Stimulated activated CD8-positive, alpha-beta memory T cell treated with anti-CD3 and anti-CD28 coated beads, Interleukin-15, amount 100 ng/mL, for 24 hours (primary cell): ENCODE measurements around the gene RALGPS1.

Source experiments
- DNase-seq: peaks from one replicate; pipeline ENCODE4 v3.0.0-alpha.2; 2020; ENCODE audit warnings: low read depth

The RALGPS1 gene

DNA sequence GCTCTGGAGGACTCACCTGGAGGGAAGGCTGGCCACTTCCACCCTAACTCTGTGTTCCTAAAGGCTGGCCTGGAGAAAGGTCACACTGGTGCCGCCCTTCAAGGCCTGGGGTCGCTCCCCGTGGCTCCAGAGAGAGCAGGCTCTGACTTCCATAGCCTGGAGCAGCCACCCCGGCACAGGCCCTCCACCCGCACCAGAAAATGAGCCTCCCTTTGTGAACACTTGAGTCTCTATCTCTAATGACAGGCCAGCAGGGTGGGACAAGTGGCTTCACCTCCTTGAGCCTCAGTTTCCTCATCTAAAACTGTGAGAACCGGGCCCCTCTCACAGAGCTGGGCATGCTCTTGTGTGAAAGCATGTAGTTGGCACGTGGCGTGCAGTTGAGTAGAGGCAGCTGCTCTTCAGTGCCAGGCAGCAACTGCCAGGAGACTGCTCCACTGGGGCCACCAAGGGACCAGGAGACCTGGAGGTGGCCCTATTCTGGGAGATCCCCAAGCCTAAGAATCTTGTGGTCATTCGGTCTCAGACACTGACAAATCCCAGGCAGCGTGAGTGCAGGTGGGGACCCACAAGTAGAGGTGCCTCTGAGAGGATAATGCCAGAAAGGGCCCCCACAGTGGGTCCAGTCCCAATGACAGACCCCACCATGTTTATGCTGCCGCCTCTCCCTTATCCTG, 293.3 kb downstream of the RALGPS1 start:
- DNase-seq: no peak

- DNase-seq: no peak
Observed at GRCh38 chr9:127208416-127208815, 293.8 kb downstream of the RALGPS1 start.

GRCh38 chr9:127209220-127209619, 294.6 kb downstream of the RALGPS1 start:
- DNase-seq: no peak

- no peak for DNase-seq
Observed at GRCh38 chr9:127209948-127210640, 295.5 kb downstream of the RALGPS1 start.

- no peak for DNase-seq
Observed at GRCh38 chr9:127210851-127211730, 296.5 kb downstream of the RALGPS1 start.

DNA sequence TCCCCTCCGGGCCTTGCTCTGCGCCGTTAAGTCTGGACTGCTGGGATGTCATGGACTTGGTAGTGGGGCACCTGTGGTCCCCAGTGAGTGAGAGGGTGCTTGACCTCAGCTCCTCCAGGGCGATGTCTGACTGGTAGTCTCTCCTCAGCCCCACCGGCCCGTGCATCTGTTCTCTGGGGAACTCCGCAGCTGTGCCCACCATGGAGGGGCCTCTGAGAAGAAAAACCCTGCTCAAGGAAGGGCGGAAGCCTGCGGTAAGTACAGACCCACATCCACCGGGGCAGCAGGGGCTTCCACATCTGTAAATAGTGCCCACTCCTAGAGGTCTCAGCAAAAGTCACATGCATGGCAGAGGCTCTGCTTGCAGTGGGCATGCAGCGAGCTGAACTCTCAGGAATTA, 297.4 kb downstream of the RALGPS1 start:
- DNase-seq: no peak

GRCh38 chr9:127212453-127212852, 297.9 kb downstream of the RALGPS1 start:
- no peak for DNase-seq

GRCh38 chr9:127213859-127214258, 299.3 kb downstream of the RALGPS1 start:
- DNase-seq: no peak

- DNase-seq: no peak
Observed at GRCh38 chr9:127214421-127215267, 300.1 kb downstream of the RALGPS1 start.

- DNase-seq: no peak
Observed at GRCh38 chr9:127215268-127216209, 301.0 kb downstream of the RALGPS1 start.

DNA sequence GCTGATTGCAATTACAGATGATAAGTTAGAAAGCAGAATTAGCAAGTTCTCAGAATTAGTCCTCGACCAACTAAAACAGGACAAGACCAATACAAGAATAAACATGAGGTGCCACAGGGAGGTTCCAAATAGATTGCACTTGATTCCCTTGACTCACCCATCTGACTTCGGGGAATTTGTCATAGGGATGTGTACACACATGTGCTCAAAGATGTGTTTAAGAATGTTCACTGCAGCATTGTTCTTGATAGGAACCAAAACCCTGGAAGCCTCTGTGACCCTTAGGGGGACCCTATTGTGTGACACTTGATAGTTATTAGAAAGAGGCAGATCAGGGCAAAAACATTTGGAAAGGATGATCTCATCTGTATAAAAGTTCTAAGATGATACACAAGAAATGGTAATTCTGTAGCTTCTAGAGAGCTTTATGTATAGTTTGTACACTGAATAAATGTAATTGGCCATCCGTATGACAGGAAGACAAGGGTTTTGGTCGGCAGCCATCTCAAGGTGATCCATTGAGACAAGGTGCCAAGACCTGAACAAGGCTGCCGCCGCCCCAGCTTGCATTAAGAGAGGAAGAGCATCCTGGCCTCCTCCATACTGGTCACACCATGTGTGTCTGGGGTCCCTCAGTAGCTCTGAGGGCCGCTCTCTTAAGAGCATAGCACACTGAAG, 301.8 kb downstream of the RALGPS1 start:
- DNase-seq: no peak

DNA sequence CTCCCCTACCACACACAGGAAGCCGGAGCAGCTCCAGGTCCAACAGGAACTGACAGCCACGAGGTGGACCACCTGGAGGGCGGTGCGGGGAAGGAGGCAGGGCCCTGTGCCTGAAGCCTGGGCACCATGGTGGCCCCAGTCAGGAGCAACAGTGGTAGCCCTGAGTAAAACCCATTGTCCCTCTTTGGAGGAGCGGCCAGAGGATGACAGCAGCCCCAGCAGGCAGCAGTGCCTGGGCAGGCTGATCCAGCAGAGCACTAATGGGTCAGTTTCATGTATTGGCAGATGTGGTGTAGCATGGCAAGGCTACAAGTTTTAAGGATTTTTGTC, 302.3 kb downstream of the RALGPS1 start:
- DNase-seq: no peak

DNA sequence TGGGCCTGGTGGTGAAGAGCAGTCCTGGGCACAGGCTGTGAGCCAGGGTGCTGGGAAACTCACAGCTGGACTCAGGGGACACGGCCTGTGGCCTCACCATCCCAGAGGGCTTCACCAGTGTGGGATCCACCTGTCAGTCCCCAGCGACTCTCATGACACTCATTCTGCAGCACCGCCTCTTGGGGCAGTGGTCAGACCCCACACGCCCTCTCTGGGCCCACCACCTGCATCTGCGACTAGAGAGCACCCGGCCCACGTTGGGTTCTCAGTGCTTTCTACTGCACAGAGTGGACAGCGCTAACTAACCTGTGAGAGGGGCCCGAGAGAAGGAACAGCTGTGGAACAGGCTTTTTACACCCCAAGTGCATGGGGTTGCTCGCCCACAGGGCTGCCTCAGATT, 304.2 kb downstream of the RALGPS1 start:
- no peak for DNase-seq

DNA sequence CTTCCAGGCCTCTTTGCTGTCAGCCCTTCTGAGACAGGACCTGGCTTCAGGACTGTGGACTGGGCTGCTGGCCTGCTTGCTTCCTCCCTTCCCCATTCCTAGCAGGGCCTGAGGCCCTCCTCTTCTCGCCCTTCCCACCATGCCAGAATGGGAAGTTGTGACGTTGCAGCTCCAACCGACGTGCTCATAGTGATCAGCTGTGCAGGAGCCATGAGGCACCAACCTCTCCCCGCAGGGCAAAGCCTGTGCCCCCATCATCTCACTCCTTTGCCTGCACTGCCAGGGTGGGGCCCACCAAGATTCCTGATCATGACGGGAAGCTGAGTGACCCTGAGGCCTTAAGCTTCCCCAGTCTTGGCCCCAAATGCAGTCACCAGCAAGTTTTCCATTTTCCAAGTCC, 304.9 kb downstream of the RALGPS1 start:
- DNase-seq: no peak

DNA sequence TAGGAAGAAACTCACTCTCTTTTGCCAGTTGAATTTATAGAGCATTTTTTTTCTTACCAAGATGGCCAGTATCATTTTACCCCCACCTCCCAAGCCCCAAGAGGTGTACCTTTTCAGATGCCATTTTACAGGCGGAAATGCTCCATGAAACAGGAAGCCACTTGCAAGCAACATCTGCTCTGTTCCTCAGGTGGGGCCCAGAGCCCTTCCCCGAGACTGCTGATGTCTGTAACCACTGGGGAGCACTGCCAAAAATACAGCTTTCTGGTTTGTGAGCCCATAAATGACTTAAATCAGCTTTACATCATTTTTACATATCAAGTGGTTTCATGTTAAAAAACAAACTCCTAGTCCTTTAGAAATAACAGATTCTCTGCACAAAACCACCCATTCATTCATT, 307.1 kb downstream of the RALGPS1 start:
- no peak for DNase-seq

DNA sequence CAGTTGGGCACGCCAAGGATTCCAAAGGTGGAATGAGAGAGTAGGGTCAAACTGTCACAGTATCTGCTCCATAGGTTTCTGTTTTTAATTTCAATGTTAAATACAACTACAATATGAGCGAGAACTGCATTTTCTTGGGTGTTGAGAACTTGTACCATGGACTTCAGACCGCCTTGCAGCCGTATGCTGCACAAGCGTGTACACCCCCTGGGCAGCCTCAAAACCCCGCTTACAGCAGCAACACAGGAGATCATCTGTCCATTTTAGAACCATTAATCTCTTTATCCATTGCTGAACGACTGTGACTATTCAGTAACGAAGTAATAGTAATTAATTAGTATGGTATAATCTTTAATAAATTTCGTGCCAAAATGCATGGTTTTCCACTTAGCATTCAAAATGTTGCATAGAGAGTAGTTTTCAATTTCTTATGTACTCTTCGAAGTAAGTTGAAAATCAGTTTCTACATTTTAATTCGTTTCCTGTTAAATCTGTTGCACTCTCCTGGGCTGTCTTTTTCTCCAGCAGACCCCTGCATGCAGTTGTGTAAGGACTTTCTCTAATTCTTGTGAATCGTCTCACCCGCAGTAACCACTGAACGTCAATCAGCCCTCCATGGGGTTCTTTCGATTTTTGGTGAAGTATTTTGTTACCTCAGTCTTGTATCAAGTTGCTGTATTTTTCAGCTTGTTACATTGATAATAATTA, 308.0 kb downstream of the RALGPS1 start:
- no peak for DNase-seq

- DNase-seq: no peak
Observed at GRCh38 chr9:127223266-127223665, 308.7 kb downstream of the RALGPS1 start.

GRCh38 chr9:127223810-127224177, 309.2 kb downstream of the RALGPS1 start:
- no peak for DNase-seq

DNA sequence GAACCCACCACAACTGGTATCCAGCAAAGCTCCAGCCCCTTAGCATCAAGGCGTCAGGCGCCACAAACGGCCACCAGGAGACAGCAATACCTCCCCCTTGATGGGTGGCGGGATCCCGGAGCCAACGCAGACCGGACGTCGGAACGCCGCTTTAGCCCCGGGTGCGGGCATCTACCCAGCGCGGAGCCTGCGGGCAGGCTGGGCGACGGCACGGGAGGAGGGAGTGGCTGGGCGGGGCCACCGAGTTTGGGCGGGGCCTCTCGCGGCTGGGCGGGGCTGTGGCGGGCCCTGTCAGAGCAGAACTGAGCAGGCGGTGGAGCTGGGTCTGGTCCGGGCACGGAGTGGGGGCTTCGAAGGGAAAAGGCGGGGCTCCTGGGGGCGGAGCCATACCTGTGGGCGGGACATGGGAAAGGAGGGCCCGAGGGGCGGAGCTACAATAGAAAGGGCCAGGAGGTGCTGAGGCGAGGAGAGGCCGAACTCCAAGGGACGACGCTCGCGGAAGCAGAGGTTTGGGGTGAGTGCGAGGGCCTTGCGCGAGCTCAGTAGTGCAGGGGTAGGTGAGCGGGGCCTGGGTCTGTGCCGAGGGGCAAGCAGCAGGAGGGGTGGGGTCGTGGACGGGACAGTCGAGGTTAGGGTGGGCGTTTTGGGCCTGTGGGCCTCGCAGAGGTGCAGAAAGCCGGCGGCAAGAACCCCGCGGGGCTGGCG, 309.7 kb downstream of the RALGPS1 start:
- peak; percentile 75 for DNase-seq
